ENCODE measurements around the gene PPP1R15B.

Gene PPP1R15B

DNA sequence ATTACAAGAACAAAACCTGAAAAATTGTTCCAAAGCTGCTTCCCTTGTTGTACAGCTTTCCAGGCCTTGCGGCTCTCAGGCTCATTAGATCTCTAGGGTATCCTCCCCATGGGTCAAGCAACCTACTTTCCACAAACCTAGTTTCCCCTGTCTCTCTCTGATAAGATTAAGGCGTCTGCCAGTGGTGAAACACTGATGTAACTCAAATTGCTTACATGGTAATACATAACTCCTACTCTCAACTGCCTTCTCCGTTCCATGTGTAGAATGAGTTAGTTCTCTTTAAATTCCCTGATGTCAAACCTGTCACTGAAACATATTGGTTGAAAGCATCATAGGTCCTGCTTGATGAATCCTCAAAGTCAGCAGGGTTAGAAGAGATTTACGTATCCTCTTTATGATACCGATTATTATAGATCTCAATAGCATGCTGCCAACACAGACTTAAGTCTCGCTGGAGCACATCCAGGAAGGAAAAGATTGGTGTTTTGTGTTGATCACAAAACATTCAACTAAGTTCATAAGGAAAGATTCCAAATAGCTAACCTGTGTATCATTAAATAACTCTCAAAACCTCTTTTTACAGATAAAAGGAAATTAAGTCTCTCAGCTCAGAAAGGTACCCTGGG, 10.6 kb downstream of the PPP1R15B start:
- DNase-seq (ENCODE audit: low spot score) = no peak

DNA sequence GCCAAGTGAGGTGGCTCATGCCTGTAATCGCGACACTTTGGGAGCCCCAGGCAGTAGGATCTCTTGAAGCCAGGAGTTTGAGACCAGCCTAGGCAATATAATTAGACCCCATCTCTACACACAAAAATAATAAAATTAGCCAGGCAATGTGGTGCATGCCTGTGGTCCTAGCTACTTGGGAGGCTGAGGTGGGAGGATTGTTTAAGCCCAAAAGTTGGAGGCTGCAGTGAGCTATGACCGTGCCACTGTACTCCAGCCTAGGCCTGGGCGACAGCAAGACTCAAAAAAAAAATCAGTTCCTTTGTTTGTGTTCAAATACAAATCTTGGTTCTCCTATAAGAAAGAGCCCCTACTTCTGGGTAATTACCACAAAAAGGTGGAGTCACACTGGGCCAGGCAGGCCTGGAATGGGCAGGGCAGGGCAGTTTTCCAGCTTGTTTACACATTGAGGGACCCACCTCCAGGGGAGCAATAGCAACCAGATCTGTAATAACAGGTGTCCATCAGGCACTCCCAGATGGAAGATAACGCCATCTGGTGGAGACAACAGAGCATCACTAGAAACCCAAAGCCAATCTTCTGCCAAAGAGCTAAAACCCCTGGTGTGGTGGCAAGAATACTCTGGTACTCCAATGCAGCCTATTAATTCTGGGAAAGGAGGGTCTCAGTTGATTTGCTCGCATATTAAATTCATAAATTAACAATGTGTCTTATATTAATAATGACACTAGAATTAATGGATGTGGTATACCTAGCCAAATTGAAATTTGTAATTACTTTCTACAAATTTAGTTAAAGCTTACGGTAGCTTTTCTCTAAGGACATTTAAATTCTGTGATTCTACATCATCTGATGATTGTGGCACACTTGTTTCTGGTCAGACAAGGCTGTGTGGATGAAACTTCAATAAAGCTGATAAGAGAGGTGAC, 13.2 kb downstream of the PPP1R15B start:
- DNase-seq (ENCODE audit: low spot score) = peak; percentile 80

DNA sequence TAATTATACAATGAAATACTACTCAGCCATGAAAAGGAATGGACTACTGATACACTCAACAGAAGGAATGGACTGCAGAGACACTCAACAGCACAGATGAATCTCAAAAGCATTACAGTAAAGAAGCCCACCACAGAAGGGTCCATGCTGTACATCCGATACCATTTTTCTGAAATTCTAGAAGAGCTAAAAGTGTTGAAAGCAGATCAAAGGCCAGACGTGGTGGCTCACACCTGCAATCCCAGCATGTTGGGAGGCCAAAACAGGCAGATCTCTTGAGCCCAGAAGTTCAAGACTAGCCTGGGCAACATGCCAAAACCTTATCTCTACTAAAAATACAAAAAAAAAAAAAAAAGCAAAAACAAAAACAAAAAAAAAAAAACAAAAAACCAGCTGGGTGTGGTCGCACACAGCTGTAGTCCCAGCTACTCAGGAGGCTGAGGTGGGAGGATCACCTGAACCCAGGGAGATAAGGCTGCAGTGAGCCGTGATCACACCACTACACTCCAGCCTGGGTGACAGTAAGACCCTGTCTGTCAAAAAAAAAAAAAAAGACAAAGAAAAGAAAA, 15.5 kb downstream of the PPP1R15B start:
- DNase-seq (ENCODE audit: low spot score) = no peak

DNA sequence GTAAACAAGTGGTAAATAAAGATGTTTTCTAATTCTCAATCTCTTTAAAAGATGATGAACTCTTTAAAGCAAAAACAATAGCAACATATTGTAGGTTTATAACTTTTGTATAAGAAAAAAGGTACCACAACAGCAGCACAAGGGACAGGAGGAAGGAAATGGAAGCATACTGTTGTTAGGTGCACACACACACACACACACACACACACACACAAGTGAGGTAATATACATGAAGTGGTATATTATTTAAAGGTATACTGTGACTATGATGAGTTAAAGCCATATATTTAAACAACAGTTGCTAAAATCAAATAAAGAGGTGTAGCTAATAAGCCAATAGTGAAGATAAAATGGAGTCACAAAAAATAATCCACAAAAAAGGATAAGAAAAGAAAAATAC, 20.0 kb downstream of the PPP1R15B start:
- no peak for DNase-seq (ENCODE audit: low spot score)

DNA sequence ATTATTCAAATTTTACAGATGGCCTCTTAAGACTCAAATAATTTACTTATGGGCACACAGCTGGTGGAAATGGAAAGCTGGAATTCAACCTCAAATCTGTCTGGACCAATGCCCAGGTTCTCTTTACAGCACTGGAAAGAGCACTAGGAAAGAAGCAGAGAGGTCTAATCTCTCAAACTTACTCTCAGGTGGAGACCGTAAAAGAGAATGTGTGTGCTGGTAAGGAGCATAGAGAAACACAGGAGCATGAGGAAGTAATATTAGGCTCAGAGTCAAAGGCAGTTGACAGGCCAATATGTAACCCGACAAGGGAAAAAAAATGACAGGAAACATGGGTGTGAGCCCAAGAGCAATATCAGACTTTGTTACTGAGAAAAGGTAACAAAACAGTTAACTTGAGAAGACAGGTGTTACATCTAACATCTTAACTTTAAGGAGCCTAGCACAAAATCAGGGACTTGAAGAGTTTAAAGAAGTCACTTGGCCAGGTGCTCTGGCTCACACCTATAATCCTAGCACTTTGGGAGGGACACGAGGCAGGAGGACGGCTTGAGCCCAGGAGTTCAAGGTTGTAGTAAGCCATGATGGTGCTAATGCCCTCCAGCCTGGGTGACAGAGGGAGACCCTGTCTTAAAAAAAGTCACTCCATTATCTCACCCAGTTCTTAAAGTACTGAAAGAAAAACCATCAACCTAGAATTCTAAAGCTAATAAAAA, 20.7 kb downstream of the PPP1R15B start:
- DNase-seq (ENCODE audit: low spot score) = no peak

DNA sequence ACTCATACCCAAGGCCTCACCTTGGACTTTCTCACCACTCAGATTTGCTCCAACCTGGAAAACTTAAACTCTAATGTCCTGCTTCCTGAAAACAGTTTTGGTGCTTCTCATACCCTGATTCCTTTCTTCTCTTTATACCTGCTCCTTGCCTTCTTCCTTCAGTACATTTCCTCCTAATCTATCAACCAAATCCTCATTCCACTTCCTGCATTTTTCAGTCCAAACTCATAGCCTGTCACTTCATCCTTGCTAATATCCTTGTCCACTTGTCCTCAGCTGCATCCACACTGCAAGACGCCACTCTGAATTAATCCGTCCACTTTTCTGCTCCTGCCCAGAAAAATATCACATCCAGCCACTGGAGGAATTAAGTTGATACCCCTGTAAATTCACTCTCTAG, 25.9 kb downstream of the PPP1R15B start:
- no peak for DNase-seq (ENCODE audit: low spot score)

DNA sequence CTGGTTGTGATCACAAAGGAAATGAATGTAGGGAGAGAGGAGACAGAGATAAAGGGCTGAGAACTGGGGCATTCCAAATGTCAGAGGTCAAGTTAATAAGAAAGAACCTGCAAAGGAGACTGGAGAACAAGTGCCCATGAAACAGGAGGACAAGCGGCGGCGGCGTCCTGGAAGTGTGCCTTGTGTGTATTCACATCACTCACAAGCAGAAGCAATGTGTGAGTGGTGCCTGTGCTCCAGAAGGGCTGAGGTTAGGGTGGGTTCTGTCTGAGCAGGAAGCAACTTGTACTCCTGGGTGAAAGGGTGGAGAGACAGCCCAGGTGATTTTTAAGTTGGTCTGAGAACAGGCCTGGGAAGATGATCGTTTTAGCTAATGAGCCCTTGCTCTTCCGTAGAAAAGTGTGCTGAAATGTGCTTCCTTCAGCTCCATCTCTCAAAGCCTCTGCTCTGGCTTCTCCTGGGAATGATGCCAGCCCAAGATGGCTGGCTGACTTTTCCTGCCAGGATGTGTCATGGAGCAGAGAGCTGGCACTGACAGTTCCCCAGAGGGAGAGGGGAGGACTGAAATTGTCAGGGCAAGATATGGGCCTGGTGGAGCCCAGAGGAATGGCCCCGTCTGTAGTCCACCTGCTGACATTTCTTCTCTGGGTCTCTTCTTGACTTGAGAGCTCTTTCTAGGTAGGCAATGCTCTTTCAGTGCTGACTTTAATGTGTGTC, 26.8 kb downstream of the PPP1R15B start:
- no peak for DNase-seq (ENCODE audit: low spot score)

DNA sequence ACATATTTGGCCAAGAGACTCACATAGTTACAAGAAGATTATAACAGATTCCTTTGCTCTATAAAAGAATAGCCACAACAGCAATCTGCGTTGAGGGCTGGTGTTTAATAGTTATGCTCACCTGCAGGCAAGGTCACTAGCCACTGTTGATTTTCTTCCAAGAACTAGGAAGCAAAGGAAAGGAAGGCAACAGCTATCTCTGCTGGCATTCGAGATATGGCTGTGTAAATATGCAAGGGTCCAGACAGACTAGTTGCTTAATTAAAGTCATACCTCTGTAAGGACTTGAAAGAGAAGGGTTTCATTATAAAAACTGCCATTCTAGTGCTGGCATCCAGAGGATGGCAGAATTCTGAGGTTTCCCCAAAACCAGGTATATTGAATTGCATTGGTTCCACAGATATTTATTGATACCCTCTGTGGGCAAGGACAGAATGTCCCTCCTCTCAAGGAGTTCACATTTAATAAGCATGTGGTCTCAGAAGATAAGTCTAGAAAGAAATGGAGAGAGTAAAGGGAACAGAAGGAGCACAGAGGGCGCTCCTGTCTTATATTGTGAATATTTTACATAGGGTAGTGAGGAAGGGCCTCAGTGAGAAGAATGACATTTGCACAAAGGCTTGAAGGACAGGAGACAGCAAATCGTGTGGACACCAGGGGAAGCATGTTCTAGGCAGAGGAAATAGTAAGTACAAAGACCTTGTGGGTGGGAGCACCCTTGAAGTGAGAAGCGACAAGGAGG, 28.3 kb downstream of the PPP1R15B start:
- no peak for DNase-seq (ENCODE audit: low spot score)

DNA sequence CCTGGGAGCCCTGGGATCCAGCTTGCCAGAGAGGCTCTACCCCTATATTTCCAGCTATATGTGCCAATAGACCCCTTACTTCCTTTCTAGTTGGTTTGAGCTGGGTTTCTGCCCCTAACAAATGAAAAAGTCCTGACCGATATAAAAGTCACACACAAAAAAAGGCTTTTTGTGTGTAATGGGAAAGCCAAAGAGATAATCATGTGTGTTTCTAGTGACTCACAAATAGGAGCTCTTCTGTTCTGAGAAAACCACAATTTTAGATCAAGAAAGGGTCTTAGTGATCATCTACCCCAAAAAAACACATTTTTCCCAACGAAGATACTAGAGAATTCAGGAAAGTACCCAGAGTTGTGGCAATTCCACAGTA, 28.9 kb downstream of the PPP1R15B start:
- DNase-seq (ENCODE audit: low spot score) = no peak

DNA sequence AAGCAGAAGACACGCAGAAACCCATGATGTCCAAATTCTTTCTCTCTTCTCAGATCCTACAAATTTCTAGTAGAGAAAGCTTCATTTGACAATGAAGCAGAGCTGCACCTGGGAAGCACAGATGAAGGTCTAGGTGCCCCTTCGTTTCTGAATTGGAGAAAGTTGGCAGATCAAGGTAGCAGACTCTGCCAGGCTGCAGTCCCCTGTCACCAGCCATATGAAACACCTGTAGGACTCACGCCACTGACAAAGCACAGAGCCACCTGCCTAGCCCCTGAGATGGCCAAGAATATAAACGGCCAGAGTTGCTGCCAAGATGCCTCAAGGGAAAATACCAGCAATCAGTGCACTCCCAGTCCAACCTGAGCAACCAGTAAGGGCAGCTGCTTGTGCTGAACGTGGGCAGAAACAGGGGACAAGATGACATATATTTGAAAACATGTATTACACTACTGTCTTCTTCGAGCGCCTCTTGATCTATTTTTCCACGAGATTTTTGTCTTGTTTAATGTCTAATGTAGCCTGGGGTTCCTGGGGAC, 31.3 kb downstream of the PPP1R15B start:
- DNase-seq (ENCODE audit: low spot score) = no peak

DNA sequence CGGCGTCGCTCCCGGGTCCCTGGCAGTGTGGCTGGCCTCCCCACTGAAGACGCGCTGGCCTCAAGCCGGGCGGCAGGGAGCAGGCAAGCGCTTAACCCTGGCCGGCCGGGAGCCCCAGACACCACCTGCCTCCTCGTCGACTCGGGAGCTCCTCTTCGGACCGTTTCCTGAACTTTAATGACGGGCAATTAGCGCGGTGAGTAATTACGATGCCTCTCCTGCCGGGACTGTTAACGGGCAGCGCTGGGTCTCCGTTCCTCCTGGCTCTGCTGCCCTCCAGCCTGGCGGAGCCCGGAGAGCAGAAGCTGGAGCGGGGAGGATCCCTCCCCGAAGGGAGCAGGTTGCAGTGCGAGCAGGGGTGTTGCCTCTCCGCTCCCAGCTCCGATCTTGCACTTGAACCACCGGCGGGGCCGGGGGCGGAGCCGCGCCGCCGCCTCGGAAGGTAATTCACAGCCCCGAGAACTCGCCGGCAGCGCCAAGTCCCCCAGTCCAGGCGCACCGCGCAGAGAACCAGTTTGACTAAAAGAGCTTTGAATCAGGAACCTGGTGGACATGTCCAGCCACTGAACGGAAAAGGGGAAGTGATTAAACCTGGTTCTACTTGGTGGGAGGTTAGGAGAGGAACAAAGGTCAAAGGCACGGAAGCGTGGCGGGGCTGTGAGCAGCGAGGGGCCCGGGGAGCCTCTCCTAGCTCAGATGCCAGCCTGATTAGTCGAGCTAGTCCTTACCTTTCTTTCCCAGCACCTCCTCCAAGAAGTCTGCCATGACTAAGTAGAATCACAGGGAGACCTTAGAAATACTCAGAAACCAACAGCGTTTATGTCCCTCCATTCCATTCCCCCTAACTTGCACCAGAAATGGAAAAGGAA, 33.6 kb downstream of the PPP1R15B start:
- DNase-seq (ENCODE audit: low spot score) = peak; percentile 64

DNA sequence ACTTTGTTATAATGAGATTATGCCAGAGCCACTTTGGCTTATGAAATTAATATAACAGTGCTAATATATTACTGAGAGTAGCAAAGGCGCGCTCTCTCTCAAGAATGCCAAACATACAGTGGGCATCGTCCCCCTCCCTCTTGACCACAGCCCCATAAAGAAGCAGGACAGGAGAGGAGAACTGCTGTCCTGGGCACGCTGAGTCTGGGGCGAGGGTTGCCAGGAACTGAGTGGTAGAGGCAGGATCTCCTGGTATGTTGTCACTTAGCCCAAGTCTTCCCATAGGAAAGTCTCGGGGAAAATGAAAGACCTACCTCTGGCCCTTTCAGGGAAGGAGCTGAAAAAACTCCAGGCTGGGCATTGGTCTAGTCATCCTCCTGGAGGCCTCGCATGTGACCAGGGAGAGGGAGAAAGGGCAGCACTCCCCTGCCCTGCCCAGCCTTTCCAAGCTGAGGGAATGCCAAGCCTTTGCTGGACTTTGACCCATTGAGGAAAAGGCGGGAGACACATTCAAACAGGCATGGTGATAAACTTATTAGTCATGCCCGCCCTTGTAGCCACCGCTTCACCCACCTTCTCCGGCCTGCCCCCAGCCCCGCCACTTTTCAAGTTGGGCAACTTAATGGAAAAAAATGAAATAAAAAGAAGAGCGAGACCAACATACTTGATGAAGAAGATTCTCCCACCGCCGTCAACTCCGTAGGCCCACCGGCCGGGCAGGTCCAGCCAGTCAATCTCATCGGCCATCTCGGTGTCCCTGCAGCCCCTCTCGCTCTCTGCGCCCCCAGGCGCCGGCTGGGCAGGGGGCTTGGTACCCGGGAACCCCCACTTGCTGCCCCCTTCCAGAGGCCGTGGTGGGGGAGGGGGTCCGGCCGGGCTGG, 34.5 kb downstream of the PPP1R15B start:
- peak; percentile 32 for DNase-seq (ENCODE audit: low spot score)

DNA sequence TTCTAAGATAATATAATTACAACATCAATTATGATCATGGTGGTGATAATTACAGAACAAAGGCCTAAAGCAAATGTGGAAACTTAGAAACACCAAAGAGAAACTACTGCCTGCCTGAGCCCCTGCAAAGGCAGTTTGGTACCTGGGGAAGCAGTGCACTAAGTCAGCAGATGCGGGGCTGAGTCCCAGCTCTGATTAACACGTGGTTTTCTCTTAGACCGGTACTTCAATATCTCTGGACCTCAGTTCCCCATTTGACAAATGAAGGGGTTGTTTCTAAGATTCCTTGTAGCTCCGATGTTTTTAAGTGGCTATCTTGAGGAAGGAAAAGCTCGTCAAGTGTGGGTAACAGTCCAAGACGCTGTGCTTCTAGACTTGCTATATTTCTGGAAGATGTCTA, 35.2 kb downstream of the PPP1R15B start:
- DNase-seq (ENCODE audit: low spot score) = no peak

DNA sequence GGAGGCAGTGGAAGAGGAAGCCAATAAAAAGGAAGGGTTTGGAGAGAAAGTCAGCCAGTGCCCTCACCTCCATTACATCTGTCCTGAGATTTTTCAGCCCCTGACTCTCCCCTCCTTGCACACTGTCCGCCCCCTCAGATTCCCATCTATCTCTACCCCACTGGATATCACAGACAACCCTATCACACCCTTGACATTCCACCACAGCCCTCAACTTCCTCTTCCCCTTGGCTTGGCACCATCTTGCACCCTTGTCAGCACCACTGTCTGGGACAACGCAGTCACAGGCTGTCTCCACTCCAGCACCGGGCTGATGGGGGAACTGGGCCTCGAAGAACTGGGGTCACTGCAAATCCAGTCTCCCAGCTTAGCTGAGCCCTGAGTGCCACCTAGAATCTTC, 37.7 kb downstream of the PPP1R15B start:
- no peak for DNase-seq (ENCODE audit: low spot score)

DNA sequence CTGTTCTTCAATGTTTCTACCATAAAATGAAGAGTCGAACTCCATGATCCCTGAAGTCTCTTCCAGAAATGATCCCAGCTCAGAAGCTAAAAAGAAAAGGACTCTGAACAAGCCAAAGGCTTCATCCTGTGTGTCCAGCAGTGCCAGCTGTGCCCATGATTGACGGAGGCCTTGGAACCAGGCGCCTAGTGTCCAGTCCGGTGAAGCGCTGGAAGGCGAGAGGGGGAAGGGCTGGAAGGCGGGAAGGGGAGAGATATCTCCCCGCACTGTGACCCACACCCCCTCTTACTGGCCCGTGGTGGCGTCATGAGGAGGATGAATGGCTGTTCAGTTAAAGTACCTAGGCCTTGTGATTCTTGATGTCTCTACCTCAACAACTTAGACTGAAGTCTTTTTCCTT, 41.4 kb downstream of the PPP1R15B start:
- no peak for DNase-seq (ENCODE audit: low spot score)

DNA sequence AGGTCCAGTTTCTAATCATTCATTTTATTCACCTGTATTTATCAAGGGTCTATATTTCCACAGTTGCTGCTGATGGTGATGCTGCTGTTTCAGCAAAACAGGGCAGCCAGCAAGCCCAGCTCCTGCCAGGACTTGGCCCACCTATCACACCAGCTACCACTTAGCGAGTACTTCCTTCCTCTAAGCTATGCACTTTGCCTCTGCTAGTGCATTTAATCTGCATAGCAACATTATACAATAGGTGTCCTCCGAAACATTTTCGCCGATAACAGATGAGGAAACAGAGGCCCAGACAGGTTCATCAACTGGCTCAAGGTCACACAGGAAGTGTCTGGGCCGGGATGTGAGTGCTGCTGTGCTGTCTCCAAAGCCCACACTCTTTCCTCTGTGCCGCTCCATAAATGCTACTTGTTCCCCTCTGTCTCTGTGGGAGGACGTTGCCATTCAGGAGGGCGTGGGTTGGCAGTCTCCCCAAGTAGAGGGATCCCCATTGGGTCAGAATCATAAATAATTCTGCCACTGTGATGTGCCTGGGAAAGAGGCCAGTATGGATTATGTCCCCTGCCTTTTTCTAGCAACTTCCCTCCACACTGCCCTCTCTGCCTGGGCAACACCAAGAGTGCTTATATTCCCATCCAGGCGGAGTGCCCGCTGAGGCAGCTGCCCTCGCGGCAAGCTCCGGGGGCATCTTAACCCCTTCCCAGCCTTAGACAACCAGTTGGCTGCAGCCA, 42.5 kb downstream of the PPP1R15B start:
- no peak for DNase-seq (ENCODE audit: low spot score)

DNA sequence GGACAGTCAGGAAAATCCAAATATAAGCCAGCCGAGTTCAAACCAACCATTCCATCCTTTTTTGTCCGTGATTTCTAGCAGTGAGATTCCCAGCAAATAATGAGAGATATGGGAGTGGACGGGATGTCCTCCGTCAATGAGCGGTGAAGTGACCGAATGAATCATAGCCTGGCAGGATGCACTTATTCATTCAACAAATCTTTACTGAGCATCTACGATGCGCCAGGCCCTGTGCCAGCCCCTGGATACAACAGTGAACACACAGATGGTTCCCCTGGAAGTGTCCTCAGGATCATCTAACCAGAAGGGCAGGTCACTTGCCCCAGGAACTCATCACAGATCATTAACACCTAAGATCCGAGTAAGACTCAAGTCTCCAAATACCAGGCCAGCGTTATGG, 43.7 kb downstream of the PPP1R15B start:
- no peak for DNase-seq (ENCODE audit: low spot score)

DNA sequence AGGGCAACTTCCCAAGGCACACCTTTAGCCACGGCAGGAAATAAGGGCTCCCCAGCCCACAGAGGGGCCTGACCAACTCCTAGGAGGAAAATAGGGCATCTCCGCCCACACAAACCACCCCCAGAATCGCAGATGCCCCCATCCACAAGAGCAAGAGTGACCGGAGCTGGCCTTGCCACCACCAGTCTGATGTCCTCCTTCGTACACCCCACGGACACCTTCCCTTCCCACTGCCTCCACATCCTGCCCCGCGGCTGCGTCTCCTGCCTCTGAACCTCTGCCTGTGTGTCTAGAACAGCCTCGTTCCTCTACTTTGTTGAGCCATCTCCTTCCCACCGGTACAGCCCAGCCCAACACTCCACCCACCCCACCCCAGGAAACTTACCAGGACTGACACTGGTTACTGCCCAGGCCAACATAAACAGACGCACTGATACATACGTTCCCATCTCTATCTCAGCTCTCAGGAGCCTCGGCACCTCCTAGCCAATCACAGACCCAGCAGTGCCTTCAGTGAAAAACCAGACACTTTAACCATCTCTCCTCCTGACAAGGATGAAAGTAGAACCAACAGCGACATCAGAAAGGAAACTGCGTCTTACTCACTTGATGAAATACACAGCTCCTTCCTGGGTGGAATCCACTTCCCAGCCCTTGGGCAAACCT, 44.3 kb downstream of the PPP1R15B start:
- no peak for DNase-seq (ENCODE audit: low spot score)
